ENCODE results near the gene CACNB1. TPM values are rescaled to one million over a fixed set of nuclear protein-coding genes. Genes with fewer than 3 reads are reported as not detected.

Gene CACNB1
- total and polyA plus RNA-seq, 8 donors = 2.4 to 57.2 (median 6.3) TPM

- H3K9me3 ChIP-seq = no peaks in the 10 kb centered on the region
- H3K4me3 ChIP-seq = no peak overlapping the region
- WGBS, 5 donors = 11 to 33% (median 18%) methylated on average over 6 to 15 of the region's 15 CpGs
- no peak overlapping the region for H3K27ac ChIP-seq
- no peaks in the 10 kb centered on the region for H3K36me3 ChIP-seq
- H3K27me3 ChIP-seq = peaks cover 0 to 86% (median 5%) of the 10 kb centered on the region in 3 donors
- intact Hi-C loops (cut with DNase I; ENCODE audit: low total_unique reads) = no loop called here
- peak in 1 of 3 donors; percentile 12 for TF ChIP-seq POLR2AphosphoS5 (IDR thresholded peaks at IDR 0.05)
- TF ChIP-seq POLR2A (IDR thresholded peaks at IDR 0.05) = no peak
- TF ChIP-seq CTCF (IDR thresholded peaks at IDR 0.05) = no peak
- TF ChIP-seq EP300 (IDR thresholded peaks at IDR 0.05) = no peak
- DNase-seq = peak; percentile 60 to 66
- peaks cover 5 to 12% (median 10%) of the 10 kb centered on the region in 4 donors for H3K4me1 ChIP-seq
These were observed 41.0 kb upstream of the CACNB1 start for GRCh38 chr17:39238311-39238972.

GRCh38 chr17:39237586-39237985 lies 40.1 kb upstream of the CACNB1 start:
- peak in 1 of 2 donors; percentile 71 for DNase-seq
- no peak overlapping the region for H3K4me3 ChIP-seq
- H3K4me1 ChIP-seq = peaks cover 5 to 12% (median 10%) of the 10 kb centered on the region in 4 donors
- H3K27me3 ChIP-seq = peaks cover 0 to 86% (median 11%) of the 10 kb centered on the region in 3 donors
- no peaks in the 10 kb centered on the region for H3K36me3 ChIP-seq
- 54 to 61% (median 58%) methylated on average over 6 to 7 of the region's 7 CpGs for WGBS, 5 donors
- intact Hi-C loops (cut with DNase I; ENCODE audit: low total_unique reads) = no loop called here
- no peak overlapping the region for H3K27ac ChIP-seq
- TF ChIP-seq CTCF (IDR thresholded peaks at IDR 0.05) (no peak), EP300 (IDR thresholded peaks at IDR 0.05) (no peak), POLR2A (IDR thresholded peaks at IDR 0.05) (no peak), POLR2AphosphoS5 (IDR thresholded peaks at IDR 0.05) (no peak)
- H3K9me3 ChIP-seq = no peaks in the 10 kb centered on the region

GRCh38 chr17:39236981-39237441 lies 39.5 kb upstream of the CACNB1 start:
- WGBS, 5 donors = 56 to 80% (median 65%) methylated on average over 2 to 6 of the region's 6 CpGs
- H3K27me3 ChIP-seq = peaks cover 0 to 86% (median 17%) of the 10 kb centered on the region in 3 donors
- intact Hi-C loops (cut with DNase I; ENCODE audit: low total_unique reads) = no loop called here

DNA sequence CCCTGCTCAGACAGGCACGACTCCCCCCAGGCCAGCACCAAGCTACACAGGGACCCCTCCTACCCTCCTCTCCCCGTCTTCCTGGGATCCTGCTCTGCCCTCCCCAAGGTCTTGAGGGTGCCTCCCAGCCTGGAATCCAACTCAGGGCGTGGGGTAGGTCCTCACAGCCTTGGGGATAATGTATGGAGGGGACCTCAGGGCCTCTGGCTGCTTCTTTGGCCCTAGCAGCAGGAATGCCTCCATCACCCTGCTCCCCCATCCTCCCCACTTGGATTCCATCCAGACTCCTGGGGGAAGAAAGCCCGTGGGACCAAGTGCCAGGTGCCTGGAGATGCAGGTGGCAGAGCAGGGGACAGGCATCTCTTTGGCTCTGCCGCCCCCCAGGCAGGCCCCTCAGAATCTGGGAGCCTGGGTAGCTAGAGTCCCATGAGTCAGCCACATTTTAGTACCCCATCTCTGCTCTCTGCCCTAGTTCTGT lies 39.0 kb upstream of the CACNB1 start:
- no peak for DNase-seq
- H3K4me1 ChIP-seq = peaks cover 5 to 22% (median 19%) of the 10 kb centered on the region in 4 donors
- peaks cover 0 to 87% (median 22%) of the 10 kb centered on the region in 3 donors for H3K27me3 ChIP-seq
- no peaks in the 10 kb centered on the region for H3K36me3 ChIP-seq
- H3K9me3 ChIP-seq = no peaks in the 10 kb centered on the region
- intact Hi-C loops (cut with DNase I; ENCODE audit: low total_unique reads) = no loop called here
- 34 to 59% (median 43%) methylated on average over 3 to 5 of the region's 5 CpGs for WGBS, 5 donors
- TF ChIP-seq CTCF (IDR thresholded peaks at IDR 0.05) (no peak), EP300 (IDR thresholded peaks at IDR 0.05) (no peak), POLR2AphosphoS5 (IDR thresholded peaks at IDR 0.05) (no peak)
- no peak overlapping the region for H3K4me3 ChIP-seq
- no peak overlapping the region for H3K27ac ChIP-seq

More at GRCh38 chr17:39236981-39237441, 39.5 kb upstream of the CACNB1 start:
- Histone ChIP-seq H3K4me1 (peaks cover 5 to 17% (median 14%) of the 10 kb centered on the region in 4 donors), H3K4me3 (no peak overlapping the region), H3K27ac (no peak overlapping the region), H3K36me3 (no peaks in the 10 kb centered on the region), H3K9me3 (no peaks in the 10 kb centered on the region)
- peak in 1 of 2 donors; percentile 60 for DNase-seq
- TF ChIP-seq CTCF (IDR thresholded peaks at IDR 0.05) (no peak), POLR2A (IDR thresholded peaks at IDR 0.05) (no peak), EP300 (IDR thresholded peaks at IDR 0.05) (no peak), POLR2AphosphoS5 (IDR thresholded peaks at IDR 0.05) (no peak)
